ENCODE data around the gene RHPN2. TPM values are rescaled to one million over a fixed set of nuclear protein-coding genes. Genes with fewer than 3 reads are reported as not detected.
"Not testable (repeated sequence)": the region's sequence is repeated elsewhere in the genome, so short reads cannot be mapped to it uniquely, and the experiment has no call there.

RHPN2 gene
- total RNA-seq, 2 experiments from 2014 or later, result 5.1 to 5.7 TPM

DNA sequence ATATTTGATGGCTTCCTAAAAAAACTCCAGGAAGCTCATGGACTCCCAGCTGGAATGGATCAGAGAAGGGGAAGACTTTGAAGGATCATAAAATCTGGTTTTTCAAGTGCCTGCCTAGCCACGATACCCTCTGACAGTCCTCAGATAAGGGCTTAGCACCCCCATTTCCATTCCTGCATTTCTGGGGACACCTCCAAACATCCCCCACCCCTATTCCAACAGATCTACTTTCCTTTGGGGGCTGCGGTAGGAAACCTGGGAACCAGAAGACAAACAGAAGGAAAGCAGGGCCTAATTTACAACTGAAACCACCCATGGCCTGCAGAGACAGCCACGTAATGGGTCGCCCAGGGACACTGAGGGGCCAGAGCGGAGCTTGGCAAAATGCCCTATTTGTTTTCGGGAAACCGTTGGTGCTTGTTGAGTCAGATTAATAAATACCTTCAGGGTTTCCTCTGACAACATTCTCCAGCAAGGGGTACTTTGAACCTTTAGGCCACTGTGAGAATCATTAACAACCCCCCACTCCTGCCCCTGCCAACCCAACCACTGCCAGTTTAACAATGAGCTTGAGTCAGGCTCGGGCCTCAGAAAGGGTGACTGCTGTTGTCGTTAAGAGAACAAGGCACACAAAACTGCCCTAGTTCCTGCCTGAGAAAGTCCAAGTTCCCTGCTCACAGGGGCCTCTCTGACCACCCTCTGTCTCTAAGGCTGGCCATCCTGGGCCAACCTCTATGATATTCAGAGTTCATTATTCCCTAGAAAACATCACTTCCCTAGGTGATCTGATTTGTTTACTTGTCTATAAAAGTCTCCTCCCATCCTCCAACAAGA is 23.5 kb downstream of the RHPN2 start:
- H3K27ac Mint-ChIP-seq, result no peak overlapping the region
- CTCF ChIA-PET, result interaction anchor here (0.8 kb wide), 1 partner anchor 7 kb away, joined by 5 read pairs; no protein-coding TSS in a partner anchor

DNA sequence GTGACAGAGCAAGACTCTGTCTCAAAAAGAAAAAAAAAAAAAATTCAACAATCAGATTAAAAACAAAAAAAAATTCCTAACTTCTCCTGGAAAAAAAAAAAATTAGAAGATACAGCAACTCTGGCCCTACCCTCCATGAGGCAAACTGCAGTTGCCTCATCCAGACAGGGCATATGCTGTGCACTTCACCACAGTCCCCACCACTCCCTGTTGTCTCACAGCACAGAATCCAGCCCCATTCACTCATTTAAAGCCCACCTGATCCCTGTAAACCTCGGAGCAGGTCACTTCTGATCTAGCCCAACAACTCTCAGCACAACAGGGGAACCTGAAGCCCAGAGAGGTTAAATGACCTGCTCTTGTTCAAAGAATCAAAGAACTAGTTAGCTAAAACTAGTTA is 24.9 kb downstream of the RHPN2 start:
- POLR2A ChIA-PET, result no interaction called here
- ATAC-seq, result no peak
- H3K27ac Mint-ChIP-seq, result no peak overlapping the region
- H3K36me3 Mint-ChIP-seq (ENCODE audit: low read depth), result peaks cover 3% of the 10 kb centered on the region
- no peaks in the 10 kb centered on the region for H3K9me3 Mint-ChIP-seq (ENCODE audit: low read depth)
- CTCF ChIA-PET, result interaction anchor here (0.6 kb wide), 1 partner anchor 64 kb away, joined by 3 read pairs; no protein-coding TSS in a partner anchor
- H3K4me3 Mint-ChIP-seq, result no peak overlapping the region
- no peaks in the 10 kb centered on the region for H3K27me3 Mint-ChIP-seq
- DNase-seq, result no peak
- H3K4me1 Mint-ChIP-seq, result peaks cover 9% of the 10 kb centered on the region
- intact Hi-C loops (cut with DNase I, micrococcal nuclease), result no loop called here

More for the DNA sequence above, 23.5 kb downstream of the RHPN2 start:
- Mint-ChIP-seq H3K27me3 (no peaks in the 10 kb centered on the region), H3K9me3 (ENCODE audit: low read depth) (no peaks in the 10 kb centered on the region), H3K4me3 (no peak overlapping the region), H3K36me3 (ENCODE audit: low read depth) (peaks cover 3% of the 10 kb centered on the region), H3K4me1 (peaks cover 9% of the 10 kb centered on the region)
- intact Hi-C loops (cut with DNase I, micrococcal nuclease), result no loop called here
- POLR2A ChIA-PET, result interaction anchor here (0.5 kb wide), 1 partner anchor 341 kb away, joined by 4 read pairs; no protein-coding TSS in a partner anchor
- DNase-seq (no peak), ATAC-seq (no peak)

GRCh38 chr19:33039108-33039599 is 25.5 kb downstream of the RHPN2 start:
- ChIA-PET POLR2A (no interaction called here), CTCF (interaction anchor here (0.5 kb wide), 1 partner anchor 10 kb away, joined by 3 read pairs; no protein-coding TSS in a partner anchor)
- Mint-ChIP-seq H3K4me3 (no peak overlapping the region), H3K4me1 (peaks cover 9% of the 10 kb centered on the region), H3K27me3 (no peaks in the 10 kb centered on the region), H3K36me3 (ENCODE audit: low read depth) (peaks cover 3% of the 10 kb centered on the region), H3K9me3 (ENCODE audit: low read depth) (no peaks in the 10 kb centered on the region), H3K27ac (no peak overlapping the region)
- no peak for ATAC-seq
- DNase-seq, result no peak
- intact Hi-C loops (cut with DNase I, micrococcal nuclease), result no loop called here

- not testable (repeated sequence) for H3K4me1 Mint-ChIP-seq; H3K36me3 Mint-ChIP-seq (ENCODE audit: low read depth); H3K27me3 Mint-ChIP-seq; H3K9me3 Mint-ChIP-seq (ENCODE audit: low read depth)
- H3K27ac Mint-ChIP-seq, result peak overlapping the region; percentile 76
- ChIA-PET CTCF (interaction anchor here (0.6 kb wide), 1 partner anchor 393 kb away, joined by 3 read pairs; no protein-coding TSS in a partner anchor), POLR2A (interaction anchor here (0.6 kb wide), 1 partner anchor 122 kb away, joined by 3 read pairs; no protein-coding TSS in a partner anchor)
- intact Hi-C loops (cut with DNase I, micrococcal nuclease), result loop anchor here in 1 of 2 experiments (1.0 kb wide), 1 partner anchor 27 kb away; the partner anchor contains the start of gene RHPN2
- DNase-seq (peak; percentile 42), ATAC-seq (peak; percentile 42)
- peak overlapping the region; percentile 56 for H3K4me3 Mint-ChIP-seq
Observed at GRCh38 chr19:33037168-33038025, 27.3 kb downstream of the RHPN2 start.

- H3K4me3 Mint-ChIP-seq; H3K27me3 Mint-ChIP-seq; H3K4me1 Mint-ChIP-seq; ATAC-seq; H3K36me3 Mint-ChIP-seq (ENCODE audit: low read depth); DNase-seq; H3K9me3 Mint-ChIP-seq (ENCODE audit: low read depth): not testable (repeated sequence)
- CTCF ChIA-PET, result interaction anchor here (0.6 kb wide), 1 partner anchor 15 kb away, joined by 3 read pairs; no protein-coding TSS in a partner anchor
- POLR2A ChIA-PET, result interaction anchor here (0.6 kb wide), 1 partner anchor 72 kb away, joined by 4 read pairs; no protein-coding TSS in a partner anchor
- intact Hi-C loops (cut with DNase I, micrococcal nuclease), result loop anchor here in 1 of 2 experiments (1.0 kb wide), 1 partner anchor 28 kb away; the partner anchor contains the start of gene RHPN2
- H3K27ac Mint-ChIP-seq, result peak overlapping the region; percentile 76
Observed at GRCh38 chr19:33036370-33037167, 28.1 kb downstream of the RHPN2 start.

GRCh38 chr19:33035461-33035860 is 29.2 kb downstream of the RHPN2 start:
- ChIA-PET POLR2A (no interaction called here), CTCF (interaction anchor here (0.6 kb wide), 1 partner anchor 16 kb away, joined by 3 read pairs; no protein-coding TSS in a partner anchor)
- peaks cover 9% of the 10 kb centered on the region for H3K4me1 Mint-ChIP-seq
- H3K27me3 Mint-ChIP-seq, result no peaks in the 10 kb centered on the region
- H3K27ac Mint-ChIP-seq, result no peak overlapping the region
- ATAC-seq (no peak), DNase-seq (no peak)
- intact Hi-C loops (cut with DNase I, micrococcal nuclease), result no loop called here
- H3K9me3 Mint-ChIP-seq (ENCODE audit: low read depth), result no peaks in the 10 kb centered on the region
- no peak overlapping the region for H3K4me3 Mint-ChIP-seq
- H3K36me3 Mint-ChIP-seq (ENCODE audit: low read depth), result peaks cover 3% of the 10 kb centered on the region

DNA sequence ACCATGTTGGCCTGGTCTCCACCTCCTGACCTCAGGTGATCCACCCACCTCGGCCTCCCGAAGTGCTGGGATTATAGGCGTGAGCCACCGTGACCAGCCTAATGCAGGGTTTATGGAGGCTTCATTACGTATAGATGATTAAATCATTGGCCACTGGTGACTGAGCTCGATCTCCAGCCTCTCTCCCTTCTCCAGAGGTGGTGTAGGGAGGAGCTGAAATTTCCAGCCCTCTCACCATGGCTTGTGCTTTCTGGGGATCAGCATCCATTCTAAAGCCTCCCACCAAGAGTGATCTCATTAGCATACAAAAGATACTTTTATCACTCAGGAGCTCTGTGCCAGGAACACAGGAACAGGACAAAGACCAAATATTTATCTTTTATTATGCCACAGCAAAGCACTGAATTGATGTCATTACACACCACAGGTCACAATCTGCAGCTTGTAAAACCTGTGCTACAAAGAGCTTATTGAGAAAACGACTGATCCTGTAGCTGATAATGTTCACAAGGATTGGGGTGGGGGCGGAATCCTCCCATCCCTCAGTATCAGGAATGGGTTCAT is 32.4 kb downstream of the RHPN2 start:
- no peak for DNase-seq
- H3K27me3 Mint-ChIP-seq, result no peaks in the 10 kb centered on the region
- no peak overlapping the region for H3K4me3 Mint-ChIP-seq
- CTCF ChIA-PET, result interaction anchor here (1.0 kb wide), 2 partner anchors 56 to 327 kb away, joined by 3 read pairs; no protein-coding TSS in a partner anchor
- H3K36me3 Mint-ChIP-seq (ENCODE audit: low read depth), result peaks cover 3% of the 10 kb centered on the region
- POLR2A ChIA-PET, result no interaction called here
- intact Hi-C loops (cut with DNase I, micrococcal nuclease), result no loop called here
- H3K9me3 Mint-ChIP-seq (ENCODE audit: low read depth), result peaks cover 6% of the 10 kb centered on the region
- H3K4me1 Mint-ChIP-seq, result peaks cover 4% of the 10 kb centered on the region
- H3K27ac Mint-ChIP-seq, result no peak overlapping the region
- no peak for ATAC-seq

DNA sequence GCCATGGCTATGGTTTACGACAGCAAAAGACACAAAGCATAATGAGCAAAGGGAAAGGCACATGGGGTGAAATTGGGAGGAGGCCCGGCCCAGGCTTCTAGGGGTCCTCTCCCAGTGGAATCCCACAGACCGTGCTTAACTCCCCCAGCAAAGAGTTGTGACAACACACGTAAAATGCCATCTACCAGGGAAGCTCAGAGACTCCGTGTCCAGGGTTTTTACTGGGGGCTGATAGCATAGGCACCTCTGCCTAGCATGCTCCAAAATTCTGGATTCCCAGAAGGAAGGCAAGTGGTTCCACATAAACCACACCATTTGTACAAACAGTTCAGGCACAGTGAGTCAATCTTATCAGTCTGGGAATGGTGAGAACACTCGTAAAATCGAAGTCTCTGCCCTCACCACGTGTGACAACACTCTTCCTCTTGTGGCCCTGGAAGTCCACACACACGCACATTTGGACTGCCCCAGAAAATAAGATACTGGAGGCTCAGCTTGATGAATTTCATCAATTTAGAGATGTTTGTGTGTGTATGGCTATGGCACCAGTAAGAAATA is 34.9 kb downstream of the RHPN2 start:
- Mint-ChIP-seq H3K36me3 (ENCODE audit: low read depth) (no peaks in the 10 kb centered on the region), H3K9me3 (ENCODE audit: low read depth) (peaks cover 6% of the 10 kb centered on the region), H3K4me1 (no peaks in the 10 kb centered on the region), H3K27ac (no peak overlapping the region), H3K4me3 (no peak overlapping the region), H3K27me3 (no peaks in the 10 kb centered on the region)
- intact Hi-C loops (cut with DNase I, micrococcal nuclease), result no loop called here
- ChIA-PET CTCF (interaction anchor here (0.7 kb wide), 1 partner anchor 9 kb away, joined by 3 read pairs; no protein-coding TSS in a partner anchor), POLR2A (no interaction called here)
- ATAC-seq (no peak), DNase-seq (no peak)

- H3K36me3 Mint-ChIP-seq (ENCODE audit: low read depth); H3K27ac Mint-ChIP-seq; CTCF ChIA-PET; POLR2A ChIA-PET; ATAC-seq; H3K4me1 Mint-ChIP-seq; DNase-seq; H3K27me3 Mint-ChIP-seq; intact Hi-C loops (cut with DNase I, micrococcal nuclease); H3K4me3 Mint-ChIP-seq; H3K9me3 Mint-ChIP-seq (ENCODE audit: low read depth): not testable (repeated sequence)
Observed at GRCh38 chr19:33026602-33027001, 38.1 kb downstream of the RHPN2 start.

DNA sequence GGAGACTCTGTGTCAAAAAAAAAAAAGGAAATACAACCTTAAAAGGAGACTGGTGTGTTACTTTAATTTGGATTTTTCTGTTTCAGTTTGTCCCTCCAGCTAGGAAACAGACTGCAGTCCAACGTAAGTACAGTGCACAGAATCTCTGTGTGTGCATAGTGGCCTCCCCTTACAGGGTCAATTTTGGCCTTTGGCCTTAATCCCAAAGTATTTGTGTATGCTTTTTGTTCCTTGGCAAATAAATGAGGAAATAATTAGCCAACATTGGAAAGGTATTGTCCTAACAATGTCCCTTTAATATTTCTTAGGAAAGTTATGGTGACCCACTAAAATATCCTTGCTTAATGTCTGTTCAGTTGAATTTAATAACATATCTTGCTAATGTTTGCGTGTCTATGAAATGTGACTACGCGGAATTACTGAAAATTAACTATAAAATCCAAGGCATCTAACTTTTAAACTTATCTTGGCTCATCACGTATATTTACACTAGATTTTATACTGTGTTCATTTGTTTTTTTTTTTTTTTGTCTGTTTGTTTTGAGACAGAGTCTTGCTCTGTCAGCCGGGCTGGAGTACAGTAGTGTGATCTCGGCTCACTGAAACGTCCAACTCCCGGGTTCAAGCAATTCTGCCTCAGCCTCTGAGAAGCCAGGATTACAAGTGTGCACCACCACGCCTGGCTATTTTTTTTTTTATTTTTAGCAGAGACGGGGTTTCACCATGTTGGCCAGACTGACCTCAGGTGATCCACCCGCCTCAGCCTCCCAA is 39.0 kb downstream of the RHPN2 start:
- H3K4me1 Mint-ChIP-seq; ATAC-seq; POLR2A ChIA-PET; H3K9me3 Mint-ChIP-seq (ENCODE audit: low read depth); H3K27me3 Mint-ChIP-seq; intact Hi-C loops (cut with DNase I, micrococcal nuclease); DNase-seq; H3K4me3 Mint-ChIP-seq; H3K36me3 Mint-ChIP-seq (ENCODE audit: low read depth); H3K27ac Mint-ChIP-seq; CTCF ChIA-PET: not testable (repeated sequence)
